ENCODE results near the gene ATRX.
"Not testable (repeated sequence)": the region's sequence is repeated elsewhere in the genome, so short reads cannot be mapped to it uniquely, and the experiment has no call there.

DNA sequence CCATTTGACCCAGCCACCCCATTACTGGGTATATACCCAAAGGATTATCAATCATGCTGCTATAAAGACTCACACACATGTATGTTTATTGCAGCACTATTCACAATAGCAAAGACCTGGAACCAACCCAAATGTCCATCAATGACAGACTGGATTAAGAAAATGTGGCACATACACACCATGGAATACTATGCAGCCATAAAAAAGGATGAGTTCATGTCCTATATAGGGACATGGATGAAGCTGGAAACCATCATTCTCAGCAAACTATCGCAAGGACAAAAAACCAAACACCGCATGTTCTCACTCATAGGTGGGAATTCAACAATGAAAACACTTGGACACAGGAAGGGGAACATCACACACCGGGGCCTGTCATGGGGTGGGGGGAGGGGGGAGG, 59.9 kb downstream of the ATRX start:
- TF ChIP-seq, protein P1, sequence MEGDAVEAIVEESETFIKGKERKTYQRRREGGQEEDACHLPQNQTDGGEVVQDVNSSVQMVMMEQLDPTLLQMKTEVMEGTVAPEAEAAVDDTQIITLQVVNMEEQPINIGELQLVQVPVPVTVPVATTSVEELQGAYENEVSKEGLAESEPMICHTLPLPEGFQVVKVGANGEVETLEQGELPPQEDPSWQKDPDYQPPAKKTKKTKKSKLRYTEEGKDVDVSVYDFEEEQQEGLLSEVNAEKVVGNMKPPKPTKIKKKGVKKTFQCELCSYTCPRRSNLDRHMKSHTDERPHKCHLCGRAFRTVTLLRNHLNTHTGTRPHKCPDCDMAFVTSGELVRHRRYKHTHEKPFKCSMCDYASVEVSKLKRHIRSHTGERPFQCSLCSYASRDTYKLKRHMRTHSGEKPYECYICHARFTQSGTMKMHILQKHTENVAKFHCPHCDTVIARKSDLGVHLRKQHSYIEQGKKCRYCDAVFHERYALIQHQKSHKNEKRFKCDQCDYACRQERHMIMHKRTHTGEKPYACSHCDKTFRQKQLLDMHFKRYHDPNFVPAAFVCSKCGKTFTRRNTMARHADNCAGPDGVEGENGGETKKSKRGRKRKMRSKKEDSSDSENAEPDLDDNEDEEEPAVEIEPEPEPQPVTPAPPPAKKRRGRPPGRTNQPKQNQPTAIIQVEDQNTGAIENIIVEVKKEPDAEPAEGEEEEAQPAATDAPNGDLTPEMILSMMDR (conservative IDR thresholded peaks at IDR 0.05; ENCODE audit: low read length), result not testable (repeated sequence)
- not testable (repeated sequence) for TF ChIP-seq EZH2phosphoT487 (IDR thresholded peaks at IDR 0.05; ENCODE audit: borderline replicate concordance, low read depth, low read length)

All from OCI-LY7 (cell line).